HEK293 (cell line): ENCODE results near the gene NME3.
"Not testable (repeated sequence)": the region's sequence is repeated elsewhere in the genome, so short reads cannot be mapped to it uniquely, and the experiment has no call there.

Experiments used
- CTCF ChIA-PET: fragments of 350-600 bp; formaldehyde crosslinking; extraction: SDS; loops from one replicate; lab custom pipeline; 2021; ENCODE audit warnings: antibody characterized with exemption; lab: Yijun Ruan, JAX
- POLR2A ChIA-PET: fragments of 300-600 bp; formaldehyde crosslinking; extraction: SDS; loops from one replicate; lab custom pipeline; 2020; ENCODE audit warnings: antibody characterized with exemption, inconsistent platforms; lab: Yijun Ruan, JAX
- H3K27ac ChIP-seq: fragments of 200-500 bp; sonication (Bioruptor generic); 2 replicates; pipeline ENCODE4 v1.5.1; 2014; ENCODE audit warnings: low read depth, low read length, control low read depth, inconsistent platforms; ENCODE audit errors: extremely low read depth
- H3K36me3 ChIP-seq, 2 experiments: fragments of 200-500 bp in 1 of 2; sonication (Bioruptor generic) in 1 of 2; 1 replicate in 1 of 2; 2 replicates in 1 of 2; pipeline ENCODE4 v1.5.1; 2014 to 2017; ENCODE audit warnings: inconsistent platforms in 2 of 2, low read length in 2 of 2; ENCODE audit not compliant: control insufficient read depth in 2 of 2, insufficient read depth in 1 of 2
- H3K4me1 ChIP-seq: fragments of 200-500 bp; sonication (Bioruptor generic); 2 replicates; pipeline ENCODE4 v1.5.1; 2014; ENCODE audit warnings: mild to moderate bottlenecking, low read length, inconsistent platforms; ENCODE audit not compliant: control insufficient read depth, insufficient read depth
- H3K4me3 ChIP-seq: 2 replicates; pipeline ENCODE4 v1.5.1; 2011; ENCODE audit warnings: low read depth, mild to moderate bottlenecking, control low read depth, low read length, moderate library complexity
- H3K9me3 ChIP-seq: fragments of 200-500 bp; sonication (Bioruptor generic); 2 replicates; pipeline ENCODE4 v1.5.1; 2014; ENCODE audit warnings: low read depth, low read length, inconsistent platforms; ENCODE audit not compliant: control insufficient read depth, insufficient read depth
- GLI4 ChIP-seq: fragments of 450-650 bp; formaldehyde crosslinking; IDR thresholded peaks from 2 replicates; pipeline ENCODE4 v1.5.1; 2016; ENCODE audit warnings: missing biosample characterization, missing genetic modification characterization
- GLIS2 ChIP-seq: fragments of 450-650 bp; formaldehyde crosslinking; IDR thresholded peaks from 2 replicates; pipeline ENCODE4 v1.5.1; 2016; ENCODE audit warnings: missing biosample characterization, missing genetic modification characterization
- MEIS1 ChIP-seq: sonication (generic); formaldehyde crosslinking; IDR thresholded peaks from 2 replicates; pipeline ENCODE4 v1.8.1; 2022; ENCODE audit warnings: missing genetic modification reagents, mild to moderate bottlenecking, borderline replicate concordance
- MYNN ChIP-seq: fragments of 450-650 bp; formaldehyde crosslinking; IDR thresholded peaks from 2 replicates; pipeline ENCODE4 v1.5.1; 2016; ENCODE audit warnings: missing biosample characterization, missing genetic modification characterization, borderline replicate concordance
- MZF1 ChIP-seq: fragments of 450-650 bp; formaldehyde crosslinking; IDR thresholded peaks from 2 replicates; pipeline ENCODE4 v1.5.1; 2017; ENCODE audit warnings: missing biosample characterization, missing genetic modification characterization, borderline replicate concordance
- ZFHX2 ChIP-seq: fragments of 450-650 bp; formaldehyde crosslinking; conservative IDR thresholded peaks from 2 replicates; pipeline ENCODE4 v1.5.1; 2016; ENCODE audit warnings: missing biosample characterization, missing genetic modification characterization
- ZNF138 ChIP-seq: fragments of 450-650 bp; formaldehyde crosslinking; IDR thresholded peaks from 2 replicates; pipeline ENCODE4 v1.5.1; 2016; ENCODE audit warnings: missing biosample characterization, missing genetic modification characterization, borderline replicate concordance
- ZNF146 ChIP-seq: fragments of 450-650 bp; formaldehyde crosslinking; IDR thresholded peaks from 2 replicates; pipeline ENCODE4 v1.5.1; 2016; ENCODE audit warnings: missing biosample characterization, missing genetic modification characterization
- ZNF174 ChIP-seq: fragments of 450-650 bp; formaldehyde crosslinking; IDR thresholded peaks from 2 replicates; pipeline ENCODE4 v1.5.0; 2017; ENCODE audit warnings: missing biosample characterization, mild to moderate bottlenecking, missing genetic modification characterization
- ZNF223 ChIP-seq: fragments of 450-650 bp; formaldehyde crosslinking; IDR thresholded peaks from 2 replicates; pipeline ENCODE4 v1.5.1; 2016; ENCODE audit warnings: missing biosample characterization, missing genetic modification characterization
- ZNF416 ChIP-seq: fragments of 450-650 bp; formaldehyde crosslinking; IDR thresholded peaks from 2 replicates; pipeline ENCODE4 v1.5.1; 2016; ENCODE audit warnings: missing biosample characterization, missing genetic modification characterization
- ZNF621 ChIP-seq: fragments of 450-650 bp; formaldehyde crosslinking; IDR thresholded peaks from 2 replicates; pipeline ENCODE4 v1.5.1; 2017; ENCODE audit warnings: missing biosample characterization, missing genetic modification characterization
- ZNF701 ChIP-seq: fragments of 450-650 bp; formaldehyde crosslinking; IDR thresholded peaks from 2 replicates; pipeline ENCODE4 v1.5.1; 2016; ENCODE audit warnings: missing biosample characterization, missing genetic modification characterization
- TF ChIP-seq, protein P1 (sequence below): fragments of 450-650 bp; formaldehyde crosslinking; IDR thresholded peaks from 2 replicates; pipeline ENCODE4 v1.5.1; 2016; ENCODE audit warnings: missing biosample characterization, missing genetic modification characterization, borderline replicate concordance
- TF ChIP-seq, protein P2 (sequence below): fragments of 450-650 bp; formaldehyde crosslinking; IDR thresholded peaks from 2 replicates; pipeline ENCODE4 v1.5.1; 2016; ENCODE audit warnings: missing biosample characterization, missing genetic modification characterization
- TF ChIP-seq, protein P3 (sequence below): fragments of 450-650 bp; formaldehyde crosslinking; IDR thresholded peaks from 2 replicates; pipeline ENCODE4 v1.5.0; 2017; ENCODE audit warnings: missing biosample characterization, missing genetic modification characterization, borderline replicate concordance
- TF ChIP-seq, protein P4 (sequence below): IDR thresholded peaks from 2 replicates; pipeline ENCODE4 v1.6.1; 2011; ENCODE audit warnings: mild to moderate bottlenecking, low read depth, low read length, borderline replicate concordance
- TF ChIP-seq, protein P5 (sequence below): fragments of 450-650 bp; formaldehyde crosslinking; IDR thresholded peaks from 2 replicates; pipeline ENCODE4 v1.5.1; 2017; ENCODE audit warnings: missing biosample characterization, missing genetic modification characterization

The NME3 gene

DNA sequence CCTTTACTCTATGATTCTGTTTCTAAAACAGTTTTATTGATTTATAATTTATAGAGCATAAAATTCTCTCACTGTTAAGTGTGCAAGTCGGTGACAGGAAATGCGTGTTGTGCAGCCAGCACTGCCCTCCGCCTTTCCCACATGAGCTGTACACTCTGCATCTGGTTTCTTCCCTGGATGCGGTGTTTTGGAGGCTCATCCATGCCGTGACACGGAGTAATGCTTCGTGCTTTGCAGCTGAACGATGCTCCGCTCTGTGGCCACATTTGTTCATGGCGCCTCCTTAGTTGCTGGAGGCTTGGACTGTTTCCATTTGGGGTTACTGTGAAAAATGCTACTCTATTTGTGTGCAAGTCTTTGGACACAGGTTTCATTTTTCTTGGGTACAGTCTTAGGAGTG, 29.4 kb upstream of the NME3 start:
- Histone ChIP-seq H3K4me1 (no peaks in the 10 kb centered on the region), H3K4me3 (no peak overlapping the region), H3K36me3 (peaks cover 0 to 5% of the 10 kb centered on the region in 2 experiments; a peak in 2 of 3 replicates), H3K9me3 (no peaks in the 10 kb centered on the region), H3K27ac (no peak overlapping the region)
- CTCF ChIA-PET: no interaction called here
- POLR2A ChIA-PET: interaction anchor here (1.7 kb wide), 1 partner anchor 18 kb away, joined by 10 read pairs; the partner anchor contains the start of genes NUBP2 and SPSB3
- no peak for TF ChIP-seq ZNF621
- TF ChIP-seq, protein P1, sequence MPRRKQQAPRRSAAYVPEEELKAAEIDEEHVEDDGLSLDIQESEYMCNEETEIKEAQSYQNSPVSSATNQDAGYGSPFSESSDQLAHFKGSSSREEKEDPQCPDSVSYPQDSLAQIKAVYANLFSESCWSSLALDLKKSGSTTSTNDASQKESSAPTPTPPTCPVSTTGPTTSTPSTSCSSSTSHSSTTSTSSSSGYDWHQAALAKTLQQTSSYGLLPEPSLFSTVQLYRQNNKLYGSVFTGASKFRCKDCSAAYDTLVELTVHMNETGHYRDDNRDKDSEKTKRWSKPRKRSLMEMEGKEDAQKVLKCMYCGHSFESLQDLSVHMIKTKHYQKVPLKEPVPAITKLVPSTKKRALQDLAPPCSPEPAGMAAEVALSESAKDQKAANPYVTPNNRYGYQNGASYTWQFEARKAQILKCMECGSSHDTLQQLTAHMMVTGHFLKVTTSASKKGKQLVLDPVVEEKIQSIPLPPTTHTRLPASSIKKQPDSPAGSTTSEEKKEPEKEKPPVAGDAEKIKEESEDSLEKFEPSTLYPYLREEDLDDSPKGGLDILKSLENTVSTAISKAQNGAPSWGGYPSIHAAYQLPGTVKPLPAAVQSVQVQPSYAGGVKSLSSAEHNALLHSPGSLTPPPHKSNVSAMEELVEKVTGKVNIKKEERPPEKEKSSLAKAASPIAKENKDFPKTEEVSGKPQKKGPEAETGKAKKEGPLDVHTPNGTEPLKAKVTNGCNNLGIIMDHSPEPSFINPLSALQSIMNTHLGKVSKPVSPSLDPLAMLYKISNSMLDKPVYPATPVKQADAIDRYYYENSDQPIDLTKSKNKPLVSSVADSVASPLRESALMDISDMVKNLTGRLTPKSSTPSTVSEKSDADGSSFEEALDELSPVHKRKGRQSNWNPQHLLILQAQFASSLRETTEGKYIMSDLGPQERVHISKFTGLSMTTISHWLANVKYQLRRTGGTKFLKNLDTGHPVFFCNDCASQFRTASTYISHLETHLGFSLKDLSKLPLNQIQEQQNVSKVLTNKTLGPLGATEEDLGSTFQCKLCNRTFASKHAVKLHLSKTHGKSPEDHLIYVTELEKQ (tag by site-specific recombination): no peak
- TF ChIP-seq, protein P2, sequence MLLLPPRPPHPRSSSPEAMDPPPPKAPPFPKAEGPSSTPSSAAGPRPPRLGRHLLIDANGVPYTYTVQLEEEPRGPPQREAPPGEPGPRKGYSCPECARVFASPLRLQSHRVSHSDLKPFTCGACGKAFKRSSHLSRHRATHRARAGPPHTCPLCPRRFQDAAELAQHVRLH (tag by site-specific recombination): no peak
- no peak for TF ChIP-seq ZNF138
- no peak for TF ChIP-seq MYNN
- no peak for TF ChIP-seq ZFHX2 (tag by site-specific recombination)
- TF ChIP-seq, protein P3, sequence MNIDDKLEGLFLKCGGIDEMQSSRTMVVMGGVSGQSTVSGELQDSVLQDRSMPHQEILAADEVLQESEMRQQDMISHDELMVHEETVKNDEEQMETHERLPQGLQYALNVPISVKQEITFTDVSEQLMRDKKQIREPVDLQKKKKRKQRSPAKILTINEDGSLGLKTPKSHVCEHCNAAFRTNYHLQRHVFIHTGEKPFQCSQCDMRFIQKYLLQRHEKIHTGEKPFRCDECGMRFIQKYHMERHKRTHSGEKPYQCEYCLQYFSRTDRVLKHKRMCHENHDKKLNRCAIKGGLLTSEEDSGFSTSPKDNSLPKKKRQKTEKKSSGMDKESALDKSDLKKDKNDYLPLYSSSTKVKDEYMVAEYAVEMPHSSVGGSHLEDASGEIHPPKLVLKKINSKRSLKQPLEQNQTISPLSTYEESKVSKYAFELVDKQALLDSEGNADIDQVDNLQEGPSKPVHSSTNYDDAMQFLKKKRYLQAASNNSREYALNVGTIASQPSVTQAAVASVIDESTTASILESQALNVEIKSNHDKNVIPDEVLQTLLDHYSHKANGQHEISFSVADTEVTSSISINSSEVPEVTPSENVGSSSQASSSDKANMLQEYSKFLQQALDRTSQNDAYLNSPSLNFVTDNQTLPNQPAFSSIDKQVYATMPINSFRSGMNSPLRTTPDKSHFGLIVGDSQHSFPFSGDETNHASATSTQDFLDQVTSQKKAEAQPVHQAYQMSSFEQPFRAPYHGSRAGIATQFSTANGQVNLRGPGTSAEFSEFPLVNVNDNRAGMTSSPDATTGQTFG (tag by site-specific recombination): no peak
- no peak for TF ChIP-seq ZNF174
- TF ChIP-seq MEIS1 (CRISPR knock-in tag): no peak
- TF ChIP-seq, protein P4, sequence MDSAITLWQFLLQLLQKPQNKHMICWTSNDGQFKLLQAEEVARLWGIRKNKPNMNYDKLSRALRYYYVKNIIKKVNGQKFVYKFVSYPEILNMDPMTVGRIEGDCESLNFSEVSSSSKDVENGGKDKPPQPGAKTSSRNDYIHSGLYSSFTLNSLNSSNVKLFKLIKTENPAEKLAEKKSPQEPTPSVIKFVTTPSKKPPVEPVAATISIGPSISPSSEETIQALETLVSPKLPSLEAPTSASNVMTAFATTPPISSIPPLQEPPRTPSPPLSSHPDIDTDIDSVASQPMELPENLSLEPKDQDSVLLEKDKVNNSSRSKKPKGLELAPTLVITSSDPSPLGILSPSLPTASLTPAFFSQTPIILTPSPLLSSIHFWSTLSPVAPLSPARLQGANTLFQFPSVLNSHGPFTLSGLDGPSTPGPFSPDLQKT: no peak
- no peak for TF ChIP-seq GLI4 (tag by site-specific recombination)
- no peak for TF ChIP-seq ZNF416 (tag by site-specific recombination)
- no peak for TF ChIP-seq GLIS2 (tag by site-specific recombination)
- no peak for TF ChIP-seq ZNF701 (tag by site-specific recombination)
- no peak for TF ChIP-seq ZNF223
- TF ChIP-seq ZNF146 (tag by site-specific recombination): no peak
- TF ChIP-seq, protein P5, sequence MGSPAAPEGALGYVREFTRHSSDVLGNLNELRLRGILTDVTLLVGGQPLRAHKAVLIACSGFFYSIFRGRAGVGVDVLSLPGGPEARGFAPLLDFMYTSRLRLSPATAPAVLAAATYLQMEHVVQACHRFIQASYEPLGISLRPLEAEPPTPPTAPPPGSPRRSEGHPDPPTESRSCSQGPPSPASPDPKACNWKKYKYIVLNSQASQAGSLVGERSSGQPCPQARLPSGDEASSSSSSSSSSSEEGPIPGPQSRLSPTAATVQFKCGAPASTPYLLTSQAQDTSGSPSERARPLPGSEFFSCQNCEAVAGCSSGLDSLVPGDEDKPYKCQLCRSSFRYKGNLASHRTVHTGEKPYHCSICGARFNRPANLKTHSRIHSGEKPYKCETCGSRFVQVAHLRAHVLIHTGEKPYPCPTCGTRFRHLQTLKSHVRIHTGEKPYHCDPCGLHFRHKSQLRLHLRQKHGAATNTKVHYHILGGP: no peak

DNA sequence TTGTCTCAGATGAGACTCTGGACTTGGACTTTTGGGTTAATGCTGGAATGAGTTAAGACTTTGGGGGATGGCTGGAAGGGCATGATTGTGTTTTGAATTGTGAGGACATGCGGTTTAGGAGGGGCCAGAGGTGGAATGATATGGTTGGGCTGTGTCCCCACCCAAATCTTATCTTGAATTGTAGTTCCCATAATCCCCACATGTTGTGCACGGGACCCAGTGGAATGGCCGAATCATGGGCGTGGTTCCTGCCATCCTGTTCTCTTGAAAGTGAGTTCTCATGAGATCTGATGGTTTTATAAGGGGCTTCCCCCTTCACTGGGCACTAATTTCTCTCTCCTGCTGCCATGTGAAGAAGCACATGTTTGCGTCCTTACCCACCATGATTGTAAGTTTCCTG, 27.9 kb upstream of the NME3 start:
- TF ChIP-seq MZF1 (tag by site-specific recombination): peak; percentile 68; the same call in 1 of the 2 replicates
- H3K36me3 ChIP-seq, CTCF ChIA-PET, H3K4me1 ChIP-seq, H3K4me3 ChIP-seq, H3K9me3 ChIP-seq, H3K27ac ChIP-seq: not testable (repeated sequence)
- POLR2A ChIA-PET: interaction anchor here (1.0 to 1.7 kb wide), 2 partner anchors 17 to 166 kb away, joined by 3 to 4 read pairs; partner anchors contain the start of genes NUBP2, RPS2 and SPSB3
